IPS-15b (cell line): ENCODE measurements around the gene TRIM34.
"Not testable (repeated sequence)": the region's sequence is repeated elsewhere in the genome, so short reads cannot be mapped to it uniquely, and the experiment has no call there.

Experiments used
- H3K27me3 ChIP-seq: one replicate; pipeline ENCODE4 v1.6.1; 2013; ENCODE audit warnings: low read length; ENCODE audit not compliant: control insufficient read depth, insufficient read depth
- H3K36me3 ChIP-seq: one replicate; pipeline ENCODE4 v1.6.1; 2013; ENCODE audit warnings: low read length; ENCODE audit not compliant: control insufficient read depth, insufficient read depth
- H3K4me1 ChIP-seq: one replicate; pipeline ENCODE4 v1.6.1; 2013; ENCODE audit warnings: mild to moderate bottlenecking, low read length; ENCODE audit not compliant: control insufficient read depth, insufficient read depth
- H3K4me3 ChIP-seq: one replicate; pipeline ENCODE4 v1.5.1; 2013; ENCODE audit warnings: low read depth, low read length
- H3K9ac ChIP-seq: one replicate; pipeline ENCODE4 v1.6.1; 2013; ENCODE audit warnings: low read depth, mild to moderate bottlenecking, low read length
- H3K9me3 ChIP-seq: one replicate; pipeline ENCODE4 v1.6.1; 2013; ENCODE audit warnings: mild to moderate bottlenecking, low read length; ENCODE audit not compliant: control insufficient read depth, insufficient read depth

TRIM34 gene, protein sequence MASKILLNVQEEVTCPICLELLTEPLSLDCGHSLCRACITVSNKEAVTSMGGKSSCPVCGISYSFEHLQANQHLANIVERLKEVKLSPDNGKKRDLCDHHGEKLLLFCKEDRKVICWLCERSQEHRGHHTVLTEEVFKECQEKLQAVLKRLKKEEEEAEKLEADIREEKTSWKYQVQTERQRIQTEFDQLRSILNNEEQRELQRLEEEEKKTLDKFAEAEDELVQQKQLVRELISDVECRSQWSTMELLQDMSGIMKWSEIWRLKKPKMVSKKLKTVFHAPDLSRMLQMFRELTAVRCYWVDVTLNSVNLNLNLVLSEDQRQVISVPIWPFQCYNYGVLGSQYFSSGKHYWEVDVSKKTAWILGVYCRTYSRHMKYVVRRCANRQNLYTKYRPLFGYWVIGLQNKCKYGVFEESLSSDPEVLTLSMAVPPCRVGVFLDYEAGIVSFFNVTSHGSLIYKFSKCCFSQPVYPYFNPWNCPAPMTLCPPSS

DNA sequence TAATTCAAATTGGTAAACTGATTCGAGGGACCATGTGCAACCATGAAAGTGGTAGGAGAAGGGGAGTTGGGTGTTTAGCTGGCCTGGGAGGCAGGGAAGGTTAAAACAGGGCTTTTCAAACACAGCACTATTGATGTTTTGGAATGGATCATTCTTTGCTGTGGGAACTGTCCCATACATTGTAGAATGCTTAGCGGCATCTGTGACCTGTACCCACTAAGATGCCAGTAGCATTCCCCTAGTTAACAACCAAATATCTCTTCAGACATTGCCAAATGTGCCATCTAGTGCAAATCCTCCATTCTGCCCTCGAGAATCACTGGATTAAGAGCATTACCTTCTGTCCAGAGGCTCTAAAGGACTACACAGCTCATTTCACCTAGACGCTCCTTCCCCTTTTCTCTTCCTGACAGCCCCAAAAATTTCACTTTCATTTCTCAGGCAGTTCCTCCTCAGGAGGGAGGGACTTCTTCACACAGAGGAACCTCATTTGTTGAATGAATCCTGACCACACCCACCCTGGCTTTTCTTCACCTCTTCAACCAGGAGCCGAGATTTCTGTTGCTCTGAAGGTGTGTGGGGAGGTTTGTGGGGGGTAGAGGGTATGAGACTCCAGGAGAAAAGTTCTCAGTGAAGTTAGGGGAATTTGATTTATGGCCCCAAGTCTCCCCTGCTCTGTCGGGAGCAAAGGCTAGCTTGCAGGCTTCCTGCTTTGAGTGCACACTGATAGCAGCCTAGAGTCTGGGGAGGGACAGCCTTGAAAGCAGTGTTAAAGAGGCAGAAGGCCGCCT is at the start of gene TRIM34:
TRIM34 (plus strand) TSS at position 513 of the 791 bp plus-strand sequence. CDS start 7,331 bp downstream, outside the sequence.
- Histone ChIP-seq H3K9me3 (no peaks in the 10 kb centered on the region), H3K36me3 (no peaks in the 10 kb centered on the region), H3K27me3 (no peaks in the 10 kb centered on the region), H3K4me3 (peak within 1 kb of the TSS; percentile 14), H3K4me1 (peaks cover 10% of the 10 kb centered on the region), H3K9ac (peak within 1 kb of the TSS; percentile 2)

DNA sequence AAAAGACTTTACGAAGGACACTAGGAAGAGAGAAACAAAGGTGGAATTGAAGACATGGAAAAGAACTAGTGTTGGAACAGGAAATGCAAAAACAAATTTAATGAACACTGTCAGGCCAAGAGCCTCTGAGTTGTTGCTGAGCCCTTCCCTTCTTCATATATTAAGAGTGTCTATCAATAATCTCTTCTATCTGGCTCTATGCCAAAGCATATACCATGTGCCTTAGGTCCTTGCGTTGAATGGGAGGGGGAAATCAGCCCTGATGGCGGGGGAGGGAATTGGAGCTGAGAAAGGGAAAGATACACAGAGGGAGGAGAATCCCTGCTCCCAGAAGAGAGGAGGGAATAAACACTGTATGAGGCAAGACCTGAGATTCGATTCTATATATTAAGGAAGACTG is 49.6 kb upstream of the TRIM34 start:
- H3K27me3 ChIP-seq: no peaks in the 10 kb centered on the region
- H3K9me3 ChIP-seq: no peaks in the 10 kb centered on the region
- H3K36me3 ChIP-seq: no peaks in the 10 kb centered on the region
- no peaks in the 10 kb centered on the region for H3K4me1 ChIP-seq
- H3K4me3 ChIP-seq: no peak overlapping the region
- H3K9ac ChIP-seq: no peak overlapping the region

DNA sequence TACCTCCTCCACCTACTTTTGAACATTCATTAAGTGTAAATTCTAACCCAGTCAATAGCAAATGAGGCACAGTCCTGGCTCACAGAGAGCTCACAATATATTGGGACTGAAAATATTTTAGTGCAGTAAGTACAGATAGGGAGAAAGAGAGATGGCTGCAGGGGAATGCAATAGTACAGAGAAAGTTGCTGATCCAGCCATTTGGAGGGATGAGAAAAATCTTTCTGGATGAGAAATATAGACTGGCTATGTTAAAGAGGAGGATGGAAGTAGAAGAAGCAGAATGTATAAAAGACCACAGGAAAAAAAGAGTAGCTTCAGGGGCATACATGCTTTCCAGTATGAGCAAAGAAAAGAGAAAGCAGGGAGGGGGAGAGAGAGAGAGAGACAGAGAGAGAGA is 47.7 kb upstream of the TRIM34 start:
- H3K27me3 ChIP-seq: no peaks in the 10 kb centered on the region
- H3K4me1 ChIP-seq: no peaks in the 10 kb centered on the region
- no peaks in the 10 kb centered on the region for H3K9me3 ChIP-seq
- H3K4me3 ChIP-seq: no peak overlapping the region
- H3K9ac ChIP-seq: no peak overlapping the region
- H3K36me3 ChIP-seq: no peaks in the 10 kb centered on the region

DNA sequence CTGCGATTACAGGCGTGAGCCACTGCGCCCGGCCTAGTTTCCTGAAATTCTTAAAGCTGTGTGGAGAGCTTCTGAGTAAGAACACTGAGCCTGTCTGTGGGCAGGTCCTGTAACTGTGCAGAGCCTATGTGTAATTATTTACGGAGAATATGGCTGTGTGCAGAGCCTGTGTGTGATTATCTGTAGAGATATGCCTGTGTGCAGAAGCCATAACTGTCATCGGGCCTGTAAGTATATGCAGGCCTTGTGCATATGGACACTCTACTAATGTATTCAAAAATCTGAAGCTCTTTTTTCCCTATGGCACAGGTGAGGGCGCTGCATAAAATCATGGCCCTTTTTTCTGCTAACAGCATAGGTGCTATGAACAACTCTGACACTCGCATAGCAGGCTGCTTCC is 44.2 kb upstream of the TRIM34 start, which contains the start of gene OR52B6:
OR52B6 (plus strand) TSS at position 301 of the 400 bp plus-strand sequence; CDS start at position 301, 0 bp downstream.
- H3K9ac ChIP-seq: no peak within 1 kb of the TSS
- no peaks in the 10 kb centered on the region for H3K36me3 ChIP-seq
- H3K9me3 ChIP-seq: no peaks in the 10 kb centered on the region
- H3K4me1 ChIP-seq: no peaks in the 10 kb centered on the region
- no peaks in the 10 kb centered on the region for H3K27me3 ChIP-seq
- no peak within 1 kb of the TSS for H3K4me3 ChIP-seq

DNA sequence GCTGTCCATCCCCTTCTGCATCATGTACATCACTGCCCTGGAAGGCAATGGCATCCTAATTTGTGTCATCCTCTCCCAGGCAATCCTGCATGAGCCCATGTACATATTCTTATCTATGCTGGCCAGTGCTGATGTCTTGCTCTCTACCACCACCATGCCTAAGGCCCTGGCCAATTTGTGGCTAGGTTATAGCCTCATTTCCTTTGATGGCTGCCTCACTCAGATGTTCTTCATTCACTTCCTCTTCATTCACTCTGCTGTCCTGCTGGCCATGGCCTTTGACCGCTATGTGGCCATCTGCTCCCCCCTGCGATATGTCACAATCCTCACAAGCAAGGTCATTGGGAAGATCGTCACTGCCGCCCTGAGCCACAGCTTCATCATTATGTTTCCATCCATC is 43.8 kb upstream of the TRIM34 start:
- H3K4me1 ChIP-seq: no peaks in the 10 kb centered on the region
- H3K36me3 ChIP-seq: no peaks in the 10 kb centered on the region
- no peaks in the 10 kb centered on the region for H3K27me3 ChIP-seq
- H3K4me3 ChIP-seq: no peak overlapping the region
- no peak overlapping the region for H3K9ac ChIP-seq
- no peaks in the 10 kb centered on the region for H3K9me3 ChIP-seq

DNA sequence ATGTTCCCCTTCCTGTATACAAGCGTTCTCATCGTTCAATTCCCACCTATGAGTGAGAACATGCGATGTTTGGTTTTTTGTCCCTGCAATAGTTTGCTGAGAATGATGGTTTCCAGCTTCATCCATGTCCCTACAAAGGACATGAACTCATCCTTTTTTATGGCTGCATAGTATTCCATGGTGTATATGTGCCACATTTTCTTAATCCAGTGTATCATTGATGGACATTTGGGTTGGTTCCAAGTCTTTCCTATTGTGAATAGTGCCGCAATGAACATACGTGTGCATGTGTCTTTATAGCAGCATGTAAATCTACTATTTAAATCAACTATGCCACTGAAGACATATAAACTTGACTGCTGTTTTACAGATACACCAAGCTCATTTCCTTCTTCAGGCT is 40.3 kb upstream of the TRIM34 start:
- H3K4me1 ChIP-seq, H3K36me3 ChIP-seq, H3K9me3 ChIP-seq, H3K9ac ChIP-seq, H3K4me3 ChIP-seq, H3K27me3 ChIP-seq: not testable (repeated sequence)

DNA sequence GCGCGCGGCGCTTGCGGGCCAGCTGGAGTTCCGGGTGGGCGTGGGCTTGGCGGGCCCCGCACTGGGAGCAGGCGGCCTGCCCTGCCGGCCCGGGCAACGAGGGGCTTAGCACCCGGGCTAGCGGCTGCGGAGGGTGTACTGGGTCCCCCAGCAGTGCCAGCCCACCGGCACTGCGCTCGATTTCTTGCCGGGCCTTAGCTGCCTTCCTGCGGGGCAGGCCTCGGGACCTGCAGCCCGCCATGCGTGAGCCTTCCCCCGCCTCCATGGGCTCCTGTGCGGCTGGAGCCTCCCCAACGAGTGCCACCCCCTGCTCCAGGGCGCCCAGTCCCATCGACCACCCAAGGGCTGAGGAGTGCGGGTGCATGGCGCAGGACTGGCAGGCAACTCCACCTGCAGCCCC is 34.9 kb upstream of the TRIM34 start:
- not testable (repeated sequence) for H3K36me3 ChIP-seq, H3K4me1 ChIP-seq, H3K4me3 ChIP-seq, H3K9ac ChIP-seq, H3K27me3 ChIP-seq, H3K9me3 ChIP-seq

DNA sequence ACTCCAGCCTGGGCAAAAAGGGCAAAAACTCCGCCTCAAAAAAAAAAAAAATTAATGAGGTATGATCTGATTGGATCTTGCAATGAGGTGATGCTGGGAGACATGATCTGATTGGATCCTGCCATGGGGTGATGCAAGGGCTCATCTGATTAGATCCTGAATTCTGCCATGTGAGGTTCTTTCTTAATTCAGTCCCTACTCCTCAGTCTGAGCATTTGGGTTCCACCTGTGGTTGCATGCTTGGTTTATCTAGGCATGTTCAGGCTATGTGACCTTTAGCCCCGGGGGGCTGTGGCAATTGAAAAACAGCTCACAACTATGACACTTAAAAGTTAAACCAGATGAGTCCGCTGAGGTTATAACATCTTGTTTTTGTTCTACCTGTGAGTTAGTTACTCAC is 33.2 kb upstream of the TRIM34 start:
- Histone ChIP-seq H3K4me1 (no peaks in the 10 kb centered on the region), H3K36me3 (no peaks in the 10 kb centered on the region), H3K9ac (no peak overlapping the region), H3K4me3 (no peak overlapping the region), H3K27me3 (no peaks in the 10 kb centered on the region), H3K9me3 (no peaks in the 10 kb centered on the region)

DNA sequence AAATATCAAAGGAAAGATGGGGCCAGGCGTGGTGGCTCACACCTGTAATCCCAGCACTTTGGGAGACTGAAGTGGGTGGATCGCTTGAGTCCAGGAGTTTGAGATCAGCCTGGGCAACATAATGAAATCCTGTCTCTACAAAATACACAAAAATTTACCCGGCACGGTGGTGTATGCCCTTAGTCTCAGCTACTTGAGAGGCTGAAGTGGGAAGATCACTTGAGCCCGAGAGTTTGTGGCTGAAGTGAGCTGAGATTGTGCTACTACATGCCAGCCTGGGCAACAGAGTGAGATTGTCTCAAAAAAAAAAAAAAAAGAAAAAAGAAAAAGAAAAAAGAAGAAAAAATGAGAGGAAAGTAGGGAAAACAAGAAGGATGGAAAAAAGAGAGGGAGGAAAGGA is 32.2 kb upstream of the TRIM34 start:
- no peaks in the 10 kb centered on the region for H3K4me1 ChIP-seq
- H3K36me3 ChIP-seq: no peaks in the 10 kb centered on the region
- H3K9me3 ChIP-seq: no peaks in the 10 kb centered on the region
- no peak overlapping the region for H3K9ac ChIP-seq
- no peaks in the 10 kb centered on the region for H3K27me3 ChIP-seq
- no peak overlapping the region for H3K4me3 ChIP-seq

DNA sequence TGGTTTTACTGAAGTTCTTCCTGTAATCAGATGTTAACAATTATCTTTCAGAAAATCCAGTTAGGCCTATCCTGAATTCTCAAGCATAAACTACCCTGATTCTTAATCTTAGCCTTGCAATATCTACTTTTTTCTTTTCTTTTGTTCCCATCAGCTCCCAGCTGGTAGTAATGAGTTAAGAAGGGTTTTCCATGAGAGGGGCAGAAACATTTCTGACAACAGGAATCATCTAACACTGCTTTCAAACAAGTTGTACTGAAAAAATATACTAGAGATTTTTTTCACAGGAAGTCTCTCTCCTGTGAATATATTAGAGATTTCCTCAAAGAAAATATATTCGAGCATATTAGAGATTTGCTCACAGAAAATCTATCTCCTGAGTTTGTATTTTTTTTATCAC is 31.7 kb upstream of the TRIM34 start:
- Histone ChIP-seq H3K27me3 (no peaks in the 10 kb centered on the region), H3K36me3 (no peaks in the 10 kb centered on the region), H3K4me1 (peaks cover 2% of the 10 kb centered on the region), H3K9me3 (no peaks in the 10 kb centered on the region), H3K4me3 (no peak overlapping the region), H3K9ac (no peak overlapping the region)

DNA sequence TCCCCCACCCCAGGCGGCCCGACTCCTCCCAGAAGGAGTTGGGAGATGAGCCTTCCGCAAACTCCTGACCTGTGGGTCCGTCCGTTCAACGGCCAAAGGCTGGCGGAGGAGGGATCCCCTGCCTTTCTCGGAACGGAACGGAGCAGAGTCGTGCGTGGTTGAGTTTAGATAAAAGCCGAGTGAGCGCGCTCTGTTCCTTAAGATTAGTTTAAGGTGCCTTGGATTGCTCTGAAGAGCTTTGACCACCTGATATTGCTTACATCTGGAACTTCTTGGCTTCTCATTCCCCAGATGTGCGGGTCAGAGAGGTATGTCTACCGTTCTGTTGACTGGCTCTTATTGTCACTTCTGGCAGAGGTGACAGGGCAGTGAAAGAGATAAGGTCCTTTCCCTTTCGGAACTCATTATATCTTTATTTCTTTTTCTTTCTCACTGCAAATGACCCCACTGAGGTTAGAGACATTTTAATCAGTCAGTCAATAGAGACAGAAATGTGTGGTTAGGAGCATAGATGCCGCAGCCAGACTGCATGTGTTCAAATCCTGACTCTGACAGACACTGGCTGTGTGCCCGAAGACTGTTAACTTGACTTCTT is 28.1 kb upstream of the TRIM34 start, which contains the start of gene TRIM6:
TRIM6 (plus strand) TSS at position 31 of the 595 bp plus-strand sequence; CDS start at position 292, 261 bp downstream.
- peak within 1 kb of the TSS; percentile 86 for H3K4me3 ChIP-seq
- H3K9ac ChIP-seq: peak within 1 kb of the TSS; percentile 80
- no peaks in the 10 kb centered on the region for H3K9me3 ChIP-seq
- no peaks in the 10 kb centered on the region for H3K27me3 ChIP-seq
- H3K36me3 ChIP-seq: no peaks in the 10 kb centered on the region
- peaks cover 8% of the 10 kb centered on the region for H3K4me1 ChIP-seq
